GM12873 (cell line): ENCODE data around the gene RRP9.

Source experiments
- TF ChIP-seq, protein P1 (sequence below): IDR thresholded peaks from 2 replicates; pipeline ENCODE4 v1.5.1; 2012; ENCODE audit warnings: low read depth, mild to moderate bottlenecking, moderate library complexity, low read length, control low read depth; ENCODE audit not compliant: insufficient read depth; ENCODE audit errors: missing control alignments

Gene RRP9

DNA sequence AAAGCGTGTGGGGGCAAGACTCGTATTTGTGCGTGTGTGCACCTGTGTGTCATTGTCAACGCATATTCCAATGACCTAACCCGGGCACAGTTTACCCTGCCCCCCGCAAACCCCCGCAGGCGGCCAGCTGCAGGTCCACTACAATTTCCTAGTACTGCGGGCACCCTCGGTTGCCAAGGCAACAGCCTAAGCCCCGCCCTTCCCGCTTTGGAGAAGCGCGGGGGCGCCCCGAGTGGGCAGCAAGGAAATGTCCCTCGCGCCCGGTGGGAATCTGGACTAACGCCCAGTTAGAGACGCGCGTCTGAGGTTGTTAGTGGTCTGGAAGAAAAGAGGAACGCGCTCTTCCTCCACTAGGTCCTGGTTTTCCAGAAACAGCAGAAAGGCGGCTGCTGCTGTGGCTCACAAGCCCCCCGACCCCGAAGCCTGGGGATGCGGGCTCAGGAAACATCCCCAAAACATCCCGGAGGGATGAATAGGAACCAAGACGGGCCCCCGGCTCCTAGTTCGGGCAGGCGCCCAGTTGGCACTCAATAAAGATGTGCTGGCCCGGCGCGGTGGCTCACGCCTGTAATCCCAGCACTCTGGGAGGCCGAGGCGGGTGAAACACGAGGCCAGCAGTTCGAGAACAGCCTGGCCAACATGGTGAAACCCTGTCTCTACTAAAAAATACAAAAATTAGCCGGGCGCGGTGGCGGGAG is 34.3 kb upstream of the RRP9 start:
- TF ChIP-seq, protein P1, sequence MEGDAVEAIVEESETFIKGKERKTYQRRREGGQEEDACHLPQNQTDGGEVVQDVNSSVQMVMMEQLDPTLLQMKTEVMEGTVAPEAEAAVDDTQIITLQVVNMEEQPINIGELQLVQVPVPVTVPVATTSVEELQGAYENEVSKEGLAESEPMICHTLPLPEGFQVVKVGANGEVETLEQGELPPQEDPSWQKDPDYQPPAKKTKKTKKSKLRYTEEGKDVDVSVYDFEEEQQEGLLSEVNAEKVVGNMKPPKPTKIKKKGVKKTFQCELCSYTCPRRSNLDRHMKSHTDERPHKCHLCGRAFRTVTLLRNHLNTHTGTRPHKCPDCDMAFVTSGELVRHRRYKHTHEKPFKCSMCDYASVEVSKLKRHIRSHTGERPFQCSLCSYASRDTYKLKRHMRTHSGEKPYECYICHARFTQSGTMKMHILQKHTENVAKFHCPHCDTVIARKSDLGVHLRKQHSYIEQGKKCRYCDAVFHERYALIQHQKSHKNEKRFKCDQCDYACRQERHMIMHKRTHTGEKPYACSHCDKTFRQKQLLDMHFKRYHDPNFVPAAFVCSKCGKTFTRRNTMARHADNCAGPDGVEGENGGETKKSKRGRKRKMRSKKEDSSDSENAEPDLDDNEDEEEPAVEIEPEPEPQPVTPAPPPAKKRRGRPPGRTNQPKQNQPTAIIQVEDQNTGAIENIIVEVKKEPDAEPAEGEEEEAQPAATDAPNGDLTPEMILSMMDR = peak; percentile 16

DNA sequence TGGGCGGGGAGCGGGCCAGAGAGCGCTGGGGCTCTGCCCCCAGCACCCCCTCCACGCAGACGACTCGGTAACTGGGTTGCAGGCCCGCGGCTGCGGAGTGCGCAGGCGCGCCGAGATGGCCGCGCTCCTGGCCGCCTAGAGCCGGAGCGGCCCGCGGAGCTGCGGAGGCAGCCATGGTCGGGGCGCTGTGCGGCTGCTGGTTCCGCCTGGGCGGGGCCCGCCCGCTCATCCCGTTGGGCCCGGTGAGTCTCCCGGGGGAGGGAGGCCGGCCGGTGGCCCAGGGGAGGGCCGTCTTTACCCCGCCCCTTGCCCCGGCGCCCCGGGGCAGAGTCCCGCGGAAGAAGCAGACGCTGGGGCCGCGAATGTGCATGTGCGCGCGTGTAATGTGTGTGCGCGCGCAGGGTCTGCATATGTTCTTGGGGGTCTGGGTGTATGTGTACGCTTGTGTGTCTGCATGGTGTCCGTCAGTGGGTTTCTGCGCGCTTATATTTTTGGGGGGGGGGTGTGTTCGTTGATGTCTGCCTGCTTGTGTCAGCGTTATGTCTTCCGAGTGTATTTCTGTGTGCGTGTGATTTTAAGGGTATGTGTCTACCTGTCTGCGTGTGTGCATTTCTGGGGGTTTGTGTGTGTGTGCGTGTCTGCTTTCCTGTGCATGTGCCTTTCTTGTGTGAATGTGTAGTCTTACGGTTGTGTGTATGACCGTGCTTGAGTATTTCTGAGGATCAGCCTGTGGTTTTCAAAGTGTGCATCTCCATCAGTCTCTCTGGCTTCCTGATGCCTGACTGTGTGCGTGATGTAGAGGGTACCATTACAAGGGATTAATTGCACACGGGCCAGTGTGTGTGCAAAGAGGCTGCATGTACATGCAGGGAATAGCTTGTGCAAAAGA is 33.5 kb upstream of the RRP9 start, which contains the start of gene ABHD14A:
Gene ABHD14A (plus strand): TSS at position 102 of the 889 bp plus-strand sequence. CDS start 72 bp downstream, at position 174.
- TF ChIP-seq, protein P1 = no peak

DNA sequence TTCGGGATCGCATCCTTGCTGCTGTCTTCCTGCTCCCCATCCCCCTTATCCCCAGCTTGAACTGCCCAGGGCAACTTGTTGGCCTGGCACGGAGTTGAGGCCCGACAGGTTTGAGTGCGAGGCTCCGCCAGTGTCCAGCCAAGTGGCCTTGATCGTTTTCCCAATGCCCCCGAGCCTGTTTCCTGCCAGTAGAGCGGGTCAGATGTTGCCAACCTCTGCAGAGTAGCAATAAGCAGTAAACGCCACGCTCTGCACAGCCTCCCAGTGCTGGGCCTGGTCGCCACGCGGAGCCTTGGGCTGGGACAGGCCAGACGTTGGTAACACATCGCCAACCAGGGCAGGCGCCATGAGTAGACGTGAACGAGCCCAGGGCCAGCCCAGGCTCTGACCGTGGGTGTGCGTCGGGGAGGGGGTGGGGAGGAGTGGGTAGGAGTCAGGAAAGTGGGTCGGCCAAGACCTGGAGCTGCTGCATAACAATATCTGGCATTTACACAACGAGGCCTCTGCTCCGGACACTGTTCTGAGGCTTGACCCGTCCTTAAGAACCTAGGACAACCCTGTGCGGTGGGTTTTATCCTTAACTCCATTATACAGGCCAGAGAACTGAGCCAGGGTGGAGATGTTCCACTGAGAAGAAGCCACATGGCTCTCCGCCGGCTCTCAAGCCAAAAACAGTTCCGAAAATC is 32.7 kb upstream of the RRP9 start:
- TF ChIP-seq, protein P1 = no peak

DNA sequence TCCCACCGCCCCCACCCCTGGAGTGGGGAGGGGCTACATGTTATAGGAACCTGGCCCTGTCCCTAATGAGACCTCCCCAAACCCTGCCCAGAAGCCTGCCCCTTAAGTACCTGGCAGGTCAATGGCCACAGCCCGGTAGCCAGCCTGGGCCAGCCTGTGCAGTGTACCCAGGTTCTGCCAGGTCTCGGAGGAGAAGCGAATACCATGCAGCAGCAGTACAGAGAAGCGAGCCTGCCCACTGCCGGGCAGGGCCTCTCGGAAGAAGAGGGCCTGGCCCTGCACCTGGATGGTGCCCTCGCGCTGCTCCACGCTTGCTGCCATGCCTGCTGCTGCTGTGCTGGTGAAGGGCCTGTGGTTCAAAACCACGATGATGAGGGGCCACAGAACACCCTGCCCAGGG is 29.6 kb upstream of the RRP9 start:
- TF ChIP-seq, protein P1 = no peak

DNA sequence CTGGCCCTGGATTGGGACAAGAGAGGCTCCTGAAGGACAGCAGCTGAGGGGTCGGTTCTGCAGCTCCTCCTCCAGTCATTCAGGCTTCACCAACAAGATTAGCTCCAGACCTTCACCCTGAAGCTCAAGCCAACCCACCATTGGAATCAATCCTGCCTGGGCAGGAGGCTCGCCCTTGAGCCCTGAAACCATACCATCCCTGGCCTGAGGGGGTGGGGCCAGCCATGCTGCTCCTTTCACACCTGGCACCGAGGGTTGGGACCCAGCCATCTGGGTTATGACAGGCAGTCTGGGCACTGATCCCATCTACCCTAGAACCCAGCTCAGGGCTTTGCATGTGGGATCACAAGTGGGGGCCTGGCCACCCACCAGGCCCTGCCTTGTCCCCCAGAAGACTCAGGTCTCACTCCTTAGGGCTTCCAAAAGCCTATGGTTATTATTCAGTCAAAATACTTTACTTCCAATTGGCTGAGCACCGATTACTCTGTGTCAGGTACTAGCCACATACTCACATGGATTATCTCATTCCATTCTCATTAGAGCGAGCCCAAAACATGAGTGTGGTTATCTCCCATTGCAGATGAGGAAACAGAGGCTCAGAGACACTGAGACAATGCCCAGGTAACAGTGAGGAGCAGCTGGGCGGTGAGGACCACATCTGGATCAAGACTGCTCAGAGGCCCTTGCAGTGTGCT is 29.0 kb upstream of the RRP9 start:
- TF ChIP-seq, protein P1 = no peak

DNA sequence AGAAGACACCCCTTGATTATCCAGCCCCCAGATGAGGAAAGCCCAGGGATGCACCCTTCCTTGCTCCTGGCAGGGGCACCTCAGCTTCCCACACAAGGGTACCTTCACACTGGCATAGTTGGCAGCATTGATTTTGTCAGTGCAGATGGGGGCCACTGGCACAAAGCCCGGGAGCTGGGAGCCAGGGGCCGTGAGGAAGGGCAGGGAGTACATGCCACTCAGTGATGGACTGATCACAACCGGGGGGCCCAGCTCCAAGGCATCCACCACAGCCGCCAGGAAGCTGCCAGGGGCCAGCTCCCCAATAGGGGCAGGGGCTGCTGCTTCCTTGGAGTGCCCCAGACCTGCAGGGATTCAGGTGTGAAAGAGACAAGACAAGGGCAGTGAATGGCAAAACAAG is 28.1 kb upstream of the RRP9 start:
- TF ChIP-seq, protein P1 = no peak
